WTC11 (cell line): ENCODE measurements around the gene DAPK1.

Source experiments
- CREM ChIP-seq: sonication (generic); formaldehyde crosslinking; IDR thresholded peaks from 2 replicates; pipeline ENCODE4 v1.8.1; 2022; ENCODE audit warnings: mild to moderate bottlenecking, missing genetic modification reagents, moderate library complexity
- CTCF ChIP-seq: fragments of 200-600 bp; IDR thresholded peaks from 2 replicates; pipeline ENCODE4 v1.8.0; 2022; ENCODE audit warnings: antibody characterized with exemption
- ETV6 ChIP-seq: sonication (generic); formaldehyde crosslinking; IDR thresholded peaks from 2 replicates; pipeline ENCODE4 v1.8.1; 2022; ENCODE audit warnings: mild to moderate bottlenecking, missing genetic modification reagents
- FOXK1 ChIP-seq: sonication (generic); formaldehyde crosslinking; IDR thresholded peaks from 2 replicates; pipeline ENCODE4 v1.8.0; 2022; ENCODE audit warnings: mild to moderate bottlenecking, moderate library complexity, missing genetic modification reagents
- MAX ChIP-seq: sonication (generic); formaldehyde crosslinking; IDR thresholded peaks from 2 replicates; pipeline ENCODE4 v1.8.0; 2022; ENCODE audit warnings: mild to moderate bottlenecking, missing genetic modification reagents
- MXD4 ChIP-seq: fragments of 250-450 bp; sonication (Bioruptor Pico); IDR thresholded peaks from 2 replicates; pipeline ENCODE4 v1.8.0; 2021; ENCODE audit warnings: mild to moderate bottlenecking, moderate library complexity, borderline replicate concordance
- NR2C2 ChIP-seq: sonication (generic); formaldehyde crosslinking; IDR thresholded peaks from 2 replicates; pipeline ENCODE4 v1.8.0; 2022; ENCODE audit warnings: mild to moderate bottlenecking, missing genetic modification reagents
- SMAD4 ChIP-seq: sonication (generic); formaldehyde crosslinking; IDR thresholded peaks from 2 replicates; pipeline ENCODE4 v1.8.0; 2022; ENCODE audit warnings: mild to moderate bottlenecking, missing genetic modification reagents
- TEAD4 ChIP-seq: sonication (generic); formaldehyde crosslinking; IDR thresholded peaks from 2 replicates; pipeline ENCODE4 v1.8.0; 2022; ENCODE audit warnings: mild to moderate bottlenecking, missing genetic modification reagents
- USF2 ChIP-seq: sonication (generic); formaldehyde crosslinking; IDR thresholded peaks from 2 replicates; pipeline ENCODE4 v1.8.1; 2023; ENCODE audit warnings: mild to moderate bottlenecking, missing genetic modification reagents, moderate library complexity
- ZNF281 ChIP-seq: sonication (generic); formaldehyde crosslinking; IDR thresholded peaks from 2 replicates; pipeline ENCODE4 v1.8.0; 2023; ENCODE audit warnings: mild to moderate bottlenecking, missing genetic modification reagents
- ZNF425 ChIP-seq: fragments of 250-450 bp; sonication (Bioruptor Pico); conservative IDR thresholded peaks from 2 replicates; pipeline ENCODE4 v1.9.0; 2021; ENCODE audit warnings: mild to moderate bottlenecking

GRCh38 chr9:87534036-87534435, 36.4 kb downstream of the DAPK1 start:
- TF ChIP-seq CREM: no peak
- TF ChIP-seq MXD4: no peak
- no peak for TF ChIP-seq CTCF
- TF ChIP-seq FOXK1 (CRISPR knock-in tag): no peak
- no peak for TF ChIP-seq ZNF425
- no peak for TF ChIP-seq ZNF281
- no peak for TF ChIP-seq NR2C2 (CRISPR knock-in tag)
- TF ChIP-seq SMAD4 (CRISPR knock-in tag): no peak
- no peak for TF ChIP-seq TEAD4 (CRISPR knock-in tag)
- no peak for TF ChIP-seq ETV6 (CRISPR knock-in tag)
- TF ChIP-seq USF2 (CRISPR knock-in tag): no peak
- TF ChIP-seq MAX: no peak
